B cell (primary cell): ENCODE measurements around the gene VIT. TPM values are rescaled to one million over a fixed set of nuclear protein-coding genes. Genes with fewer than 3 reads are reported as not detected.

Experiments used
- ATAC-seq: fragments of 200-7000 bp; cut with Tn5 transposase; one replicate; pipeline ENCODE4 v1.10.0; 2021; ENCODE audit warnings: low read depth, mild to moderate bottlenecking, moderate number of reproducible peaks, moderate library complexity
- CTCF ChIA-PET: fragments of 350-600 bp; sonication (Branson Sonifier 250); formaldehyde crosslinking; loops from one replicate; lab custom pipeline; 2021; ENCODE audit warnings: antibody characterized with exemption, inconsistent platforms; lab: Charles Lee
- POLR2A ChIA-PET: fragments of 350-600 bp; sonication (Branson Sonifier 250); formaldehyde crosslinking; loops from one replicate; lab custom pipeline; 2021; ENCODE audit warnings: antibody characterized with exemption; lab: Charles Lee
- DNase-seq: peaks from one replicate; pipeline ENCODE4 v3.0.0; 2013
- H2AFZ ChIP-seq: 2 replicates; pipeline ENCODE4 v1.6.1; 2012; ENCODE audit warnings: mild to moderate bottlenecking, low read depth, low read length; ENCODE audit not compliant: insufficient read depth, poor library complexity, severe bottlenecking
- H3K27ac ChIP-seq, 2 donors: 1 replicate in 1 of 2; 2 replicates in 1 of 2; pipeline ENCODE4 v1.5.1; 2012 to 2013; ENCODE audit warnings: low read length in 2 of 2, mild to moderate bottlenecking in 2 of 2, moderate library complexity in 1 of 2
- H3K27me3 ChIP-seq, 4 experiments: fragments of 200-600 bp in 1 of 4; sonication (generic) in 1 of 4; replicated peaks in 1 of 4; 1 replicate in 2 of 4; 2 replicates in 2 of 4; pipeline versions ENCODE4 v1.6.1 to v1.7.0; 2013 to 2016; ENCODE audit warnings: low read length in 3 of 4, mild to moderate bottlenecking in 2 of 4, mixed read lengths in 1 of 4, moderate library complexity in 1 of 4; ENCODE audit not compliant: insufficient read depth in 4 of 4, control insufficient read depth in 3 of 4; ENCODE audit errors: control extremely low read depth in 1 of 4
- H3K36me3 ChIP-seq, 2 experiments: replicated peaks in 1 of 2; 1 replicate in 1 of 2; 2 replicates in 1 of 2; pipeline versions ENCODE4 v1.6.1 to v1.7.1; 2013; ENCODE audit warnings: low read length in 1 of 2; ENCODE audit not compliant: insufficient read depth in 2 of 2, control insufficient read depth in 1 of 2; ENCODE audit errors: control extremely low read depth in 1 of 2, extremely low read depth in 1 of 2
- H3K4me1 ChIP-seq, 2 donors: fragments of 200-600 bp in 1 of 2; sonication (generic) in 1 of 2; 1 replicate in 1 of 2; 2 replicates in 1 of 2; pipeline versions ENCODE4 v1.5.1 to v1.6.1; 2013 to 2017; ENCODE audit warnings: low read length in 2 of 2; ENCODE audit not compliant: control insufficient read depth in 2 of 2, insufficient read depth in 2 of 2
- H3K4me2 ChIP-seq: replicated peaks from 2 replicates; pipeline ENCODE3; 2012; ENCODE audit warnings: mild to moderate bottlenecking, low read depth, low read length; ENCODE audit not compliant: poor library complexity, severe bottlenecking
- H3K4me3 ChIP-seq, 5 experiments: fragments of 200-600 bp in 1 of 5; sonication (generic) in 1 of 5; 1 replicate in 3 of 5; 2 replicates in 2 of 5; pipeline versions ENCODE4 v1.5.1 to v1.7.0; 2011 to 2016; ENCODE audit warnings: low read length in 4 of 5, mild to moderate bottlenecking in 4 of 5, low read depth in 2 of 5, control low read depth in 1 of 5, moderate library complexity in 1 of 5; ENCODE audit not compliant: insufficient read depth in 1 of 5; ENCODE audit errors: control extremely low read depth in 1 of 5, extremely low read depth in 1 of 5
- H3K79me2 ChIP-seq: fragments of 200-600 bp; sonication (generic); one replicate; pipeline ENCODE4 v1.6.0; 2016; ENCODE audit warnings: low read length; ENCODE audit not compliant: control insufficient read depth, insufficient read depth
- H3K9ac ChIP-seq: fragments of 200-600 bp; sonication (generic); 2 replicates; pipeline ENCODE4 v1.6.1; 2017; ENCODE audit warnings: mild to moderate bottlenecking, low read length, moderate library complexity
- H3K9me3 ChIP-seq, 3 donors: one replicate each; pipeline versions ENCODE4 v1.6.1 to v1.7.1; 2013; ENCODE audit warnings: low read length in 2 of 3; ENCODE audit not compliant: control insufficient read depth in 2 of 3, insufficient read depth in 1 of 3; ENCODE audit errors: control extremely low read depth in 1 of 3
- H4K20me1 ChIP-seq: 2 replicates; pipeline ENCODE4 v1.6.0; 2012; ENCODE audit warnings: mild to moderate bottlenecking, low read length; ENCODE audit not compliant: insufficient read depth, control insufficient read depth, poor library complexity, severe bottlenecking
- H3K27ac Mint-ChIP-seq: one replicate; pipeline ENCODE4 v1.8.0; 2021; ENCODE audit warnings: mixed read lengths
- H3K27me3 Mint-ChIP-seq: one replicate; pipeline ENCODE4 v1.8.0; 2021; ENCODE audit warnings: mixed read lengths
- H3K4me1 Mint-ChIP-seq: one replicate; pipeline ENCODE4 v1.8.0; 2021; ENCODE audit warnings: mixed read lengths
- H3K4me3 Mint-ChIP-seq: one replicate; pipeline ENCODE4 v1.8.0; 2021; ENCODE audit warnings: mixed read lengths
- H3K9me3 Mint-ChIP-seq: one replicate; pipeline ENCODE4 v1.8.0; 2022; ENCODE audit warnings: mixed read lengths; ENCODE audit not compliant: insufficient read depth
- EZH2 ChIP-seq: IDR thresholded peaks from 2 replicates; pipeline ENCODE4 v1.6.1; 2012; ENCODE audit warnings: borderline replicate concordance, low read depth, mild to moderate bottlenecking, moderate library complexity, low read length; ENCODE audit not compliant: insufficient read depth, poor library complexity, severe bottlenecking
- WGBS: methylation state at CpG from one replicate; pipeline ENCODE4 v1.1.5; 2013; ENCODE audit warnings: missing lambda C conversion rate; ENCODE audit not compliant: insufficient coverage; 5-methylcytosine and 5-hydroxymethylcytosine counted together
- intact Hi-C: fragments of 100-400 bp; cut with micrococcal nuclease; formaldehyde crosslinking; loops from one replicate; pipeline ENCODE4 v1.10.0; 2022
- polyA plus RNA-seq: library from polyadenylated mRNA; depleted of rRNA; stranded (reverse); fragments of >200 nt; gene quantifications from 2 replicates; pipeline ENCODE4 v1.2.3, GENCODE V29; 2012
- total RNA-seq, 2 donors: library from RNA; stranded (reverse); fragments of 120-200 nt in 1 of 2; gene quantifications; 1 replicate in 1 of 2; 2 replicates in 1 of 2; pipeline versions ENCODE4 v1.2.3 to v1.2.4, GENCODE V29; 2013 to 2022
- TF ChIP-seq, protein P1 (sequence below): fragments of 200-600 bp; IDR thresholded peaks from one replicate; pipeline ENCODE4 v1.8.0; 2022; ENCODE audit warnings: antibody characterized with exemption, mild to moderate bottlenecking

Gene VIT
- total and polyA plus RNA-seq, 2 donors (not counting 1 experiment from before 2014, with no cell fraction given), result not detected

DNA sequence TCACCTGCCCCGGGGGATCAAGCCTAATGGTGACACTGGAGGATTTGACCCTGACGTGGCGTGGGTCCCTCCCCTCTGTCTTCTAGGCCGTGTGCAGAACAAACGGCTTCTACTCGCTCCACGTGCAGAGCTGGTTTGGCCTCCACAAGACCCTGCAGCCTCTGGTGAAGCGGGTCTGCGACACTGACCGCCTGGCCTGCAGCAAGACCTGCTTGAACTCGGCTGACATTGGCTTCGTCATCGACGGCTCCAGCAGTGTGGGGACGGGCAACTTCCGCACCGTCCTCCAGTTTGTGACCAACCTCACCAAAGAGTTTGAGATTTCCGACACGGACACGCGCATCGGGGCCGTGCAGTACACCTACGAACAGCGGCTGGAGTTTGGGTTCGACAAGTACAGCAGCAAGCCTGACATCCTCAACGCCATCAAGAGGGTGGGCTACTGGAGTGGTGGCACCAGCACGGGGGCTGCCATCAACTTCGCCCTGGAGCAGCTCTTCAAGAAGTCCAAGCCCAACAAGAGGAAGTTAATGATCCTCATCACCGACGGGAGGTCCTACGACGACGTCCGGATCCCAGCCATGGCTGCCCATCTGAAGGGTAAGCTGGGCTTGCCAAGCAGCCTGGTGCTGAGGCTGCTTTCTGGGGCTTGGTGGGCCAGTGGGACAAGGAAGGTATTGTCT, 112.0 kb downstream of the VIT start:
- no peak overlapping the region for H3K4me3 Mint-ChIP-seq
- ChIA-PET POLR2A (no interaction called here), CTCF (no interaction called here)
- Histone ChIP-seq H3K4me3 (no peak overlapping the region), H3K79me2 (no peaks in the 10 kb centered on the region), H3K4me1 (no peaks in the 10 kb centered on the region), H3K27me3 (no peaks in the 10 kb centered on the region), H3K9ac (no peak overlapping the region), H3K9me3 (peaks cover 0 to 4% (median 0%) of the 10 kb centered on the region in 3 donors), H3K27ac (no peak overlapping the region), H2AFZ (no peak overlapping the region), H3K36me3 (no peaks in the 10 kb centered on the region), H4K20me1 (no peaks in the 10 kb centered on the region), H3K4me2 (no peak overlapping the region)
- no peaks in the 10 kb centered on the region for H3K9me3 Mint-ChIP-seq
- intact Hi-C loops, result no loop called here
- no peak overlapping the region for H3K27ac Mint-ChIP-seq
- DNase-seq (no peak), ATAC-seq (no peak)
- no peaks in the 10 kb centered on the region for H3K27me3 Mint-ChIP-seq
- WGBS, result 94% methylated on average over 35 of the region's 35 CpGs
- no peaks in the 10 kb centered on the region for H3K4me1 Mint-ChIP-seq
- no peak for TF ChIP-seq EZH2
- TF ChIP-seq, protein P1, sequence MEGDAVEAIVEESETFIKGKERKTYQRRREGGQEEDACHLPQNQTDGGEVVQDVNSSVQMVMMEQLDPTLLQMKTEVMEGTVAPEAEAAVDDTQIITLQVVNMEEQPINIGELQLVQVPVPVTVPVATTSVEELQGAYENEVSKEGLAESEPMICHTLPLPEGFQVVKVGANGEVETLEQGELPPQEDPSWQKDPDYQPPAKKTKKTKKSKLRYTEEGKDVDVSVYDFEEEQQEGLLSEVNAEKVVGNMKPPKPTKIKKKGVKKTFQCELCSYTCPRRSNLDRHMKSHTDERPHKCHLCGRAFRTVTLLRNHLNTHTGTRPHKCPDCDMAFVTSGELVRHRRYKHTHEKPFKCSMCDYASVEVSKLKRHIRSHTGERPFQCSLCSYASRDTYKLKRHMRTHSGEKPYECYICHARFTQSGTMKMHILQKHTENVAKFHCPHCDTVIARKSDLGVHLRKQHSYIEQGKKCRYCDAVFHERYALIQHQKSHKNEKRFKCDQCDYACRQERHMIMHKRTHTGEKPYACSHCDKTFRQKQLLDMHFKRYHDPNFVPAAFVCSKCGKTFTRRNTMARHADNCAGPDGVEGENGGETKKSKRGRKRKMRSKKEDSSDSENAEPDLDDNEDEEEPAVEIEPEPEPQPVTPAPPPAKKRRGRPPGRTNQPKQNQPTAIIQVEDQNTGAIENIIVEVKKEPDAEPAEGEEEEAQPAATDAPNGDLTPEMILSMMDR, result no peak

DNA sequence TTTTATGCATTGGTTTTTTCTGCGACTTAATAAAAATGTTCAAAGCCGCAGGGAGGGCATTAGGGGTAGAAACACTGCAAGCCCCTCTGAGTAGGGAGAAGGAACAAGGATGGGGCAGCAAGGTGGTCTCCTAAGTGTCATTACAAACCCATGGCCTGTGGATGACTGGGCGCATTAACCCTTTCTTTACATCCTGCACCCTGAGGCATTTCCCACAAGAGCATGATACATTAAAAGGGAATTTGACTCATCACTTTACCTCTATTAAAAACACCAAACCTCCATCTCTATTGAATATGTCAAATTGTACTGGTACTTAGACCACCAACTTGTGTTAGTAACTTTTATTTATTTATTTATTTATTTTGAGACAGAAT, 112.5 kb downstream of the VIT start:
- no peak overlapping the region for H3K4me3 ChIP-seq
- TF ChIP-seq EZH2, result no peak
- TF ChIP-seq, protein P1, result no peak
- no peaks in the 10 kb centered on the region for H3K4me1 ChIP-seq
- no peaks in the 10 kb centered on the region for H4K20me1 ChIP-seq
- Mint-ChIP-seq H3K27ac (no peak overlapping the region), H3K27me3 (no peaks in the 10 kb centered on the region), H3K4me1 (no peaks in the 10 kb centered on the region), H3K4me3 (no peak overlapping the region), H3K9me3 (no peaks in the 10 kb centered on the region)
- POLR2A ChIA-PET, result no interaction called here
- 100% methylated on average over 2 of the region's 3 CpGs for WGBS
- H2AFZ ChIP-seq, result no peak overlapping the region
- no peaks in the 10 kb centered on the region for H3K27me3 ChIP-seq
- H3K79me2 ChIP-seq, result no peaks in the 10 kb centered on the region
- ATAC-seq, result no peak
- H3K4me2 ChIP-seq, result no peak overlapping the region
- peaks cover 0 to 4% (median 0%) of the 10 kb centered on the region in 3 donors for H3K9me3 ChIP-seq
- CTCF ChIA-PET, result no interaction called here
- no peak overlapping the region for H3K9ac ChIP-seq
- intact Hi-C loops, result no loop called here
- no peak overlapping the region for H3K27ac ChIP-seq
- no peak for DNase-seq
- H3K36me3 ChIP-seq, result no peaks in the 10 kb centered on the region
